ENCODE results near the gene CLCN6. TPM values are rescaled to one million over a fixed set of nuclear protein-coding genes. Genes with fewer than 3 reads are reported as not detected.

Gene CLCN6
- total RNA-seq, 1 donor from 2014 or later: 17.6 TPM

DNA sequence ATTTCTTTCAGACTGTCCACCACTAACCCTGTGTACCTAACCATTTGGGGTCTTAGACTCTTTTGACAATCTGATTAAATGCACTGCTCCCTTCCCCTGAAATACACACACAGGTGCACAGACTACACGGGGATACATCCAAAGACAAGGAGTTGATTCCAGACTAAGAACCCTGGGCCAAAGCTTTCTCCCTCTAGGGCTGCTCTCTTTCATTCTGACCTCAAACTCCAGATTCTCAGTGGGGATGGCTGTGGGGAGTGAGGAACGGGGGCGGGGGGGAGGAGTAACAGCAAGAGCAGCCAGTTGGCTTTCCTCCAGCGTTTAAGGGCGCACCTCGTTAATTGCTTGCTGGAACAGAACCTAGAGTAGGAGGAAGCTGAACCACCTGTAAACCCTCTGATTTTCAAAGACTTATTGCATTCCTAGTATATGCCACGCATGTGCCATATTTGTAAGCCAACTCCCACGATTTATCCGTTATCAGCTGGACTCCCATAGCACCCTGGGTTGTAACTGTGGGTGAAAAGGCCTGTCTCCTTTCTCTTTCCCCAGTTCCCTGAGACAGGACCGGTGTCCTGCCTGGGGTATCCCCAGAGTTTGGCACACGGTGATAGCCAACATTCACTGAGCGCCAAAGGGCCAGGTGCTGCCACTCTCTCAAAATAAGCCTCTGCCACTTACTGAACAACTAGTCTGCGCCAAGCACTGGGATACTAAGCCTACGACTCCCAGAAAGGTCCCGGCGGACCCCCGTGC, 1.1 kb upstream of the CLCN6 start:
- H3K27me3 ChIP-seq (ENCODE audit: control insufficient read depth, insufficient read depth, low read length): no peaks in the 10 kb centered on the region
- no peak for DNase-seq (ENCODE audit: low read depth)
- peaks cover 2% of the 10 kb centered on the region for H3K36me3 ChIP-seq (ENCODE audit: control insufficient read depth, insufficient read depth, low read length)
- H3K4me3 ChIP-seq (ENCODE audit: low read depth, low read length): peak overlapping the region; percentile 61
- TF ChIP-seq CTCF (IDR thresholded peaks at IDR 0.05; ENCODE audit: insufficient read depth, low read length, poor library complexity, severe bottlenecking): no peak

- DNase-seq (ENCODE audit: low read depth): no peak
- H3K36me3 ChIP-seq (ENCODE audit: control insufficient read depth, insufficient read depth, low read length): peaks cover 1% of the 10 kb centered on the region
- TF ChIP-seq CTCF (IDR thresholded peaks at IDR 0.05; ENCODE audit: insufficient read depth, low read length, poor library complexity, severe bottlenecking): no peak
- no peaks in the 10 kb centered on the region for H3K27me3 ChIP-seq (ENCODE audit: control insufficient read depth, insufficient read depth, low read length)
- peak overlapping the region; percentile 61 for H3K4me3 ChIP-seq (ENCODE audit: low read depth, low read length)
Observed at GRCh38 chr1:11806307-11806936, 431 bp downstream of the CLCN6 start.

GRCh38 chr1:11807133-11807532, 1.1 kb downstream of the CLCN6 start:
- Histone ChIP-seq H3K36me3 (ENCODE audit: control insufficient read depth, insufficient read depth, low read length) (peaks cover 1% of the 10 kb centered on the region), H3K27me3 (ENCODE audit: control insufficient read depth, insufficient read depth, low read length) (no peaks in the 10 kb centered on the region), H3K4me3 (ENCODE audit: low read depth, low read length) (peak overlapping the region; percentile 61)
- DNase-seq (ENCODE audit: low read depth): no peak
- TF ChIP-seq CTCF (IDR thresholded peaks at IDR 0.05; ENCODE audit: insufficient read depth, low read length, poor library complexity, severe bottlenecking): no peak

DNA sequence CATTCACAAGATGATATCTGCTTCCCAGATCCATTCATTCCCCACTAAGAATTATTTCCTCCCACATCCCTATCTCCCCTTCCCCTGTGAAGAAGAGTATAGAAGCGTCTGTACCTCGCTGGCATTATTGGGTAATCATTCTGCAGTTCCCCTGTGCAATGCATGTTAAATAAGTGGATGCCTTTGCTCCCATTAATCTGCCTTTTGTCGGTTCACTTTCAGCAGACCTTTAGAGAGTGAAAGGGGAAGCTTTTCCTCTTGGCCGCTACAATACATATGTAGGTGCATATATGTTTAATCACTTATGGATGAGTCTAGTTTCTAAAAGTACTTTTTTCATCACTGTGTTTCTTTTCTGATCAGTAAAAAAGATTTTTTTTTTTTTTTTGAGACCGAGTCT, 7.0 kb downstream of the CLCN6 start:
- peaks cover 1% of the 10 kb centered on the region for H3K36me3 ChIP-seq (ENCODE audit: control insufficient read depth, insufficient read depth, low read length)
- H3K4me3 ChIP-seq (ENCODE audit: low read depth, low read length): no peak overlapping the region
- DNase-seq (ENCODE audit: low read depth): no peak
- TF ChIP-seq CTCF (IDR thresholded peaks at IDR 0.05; ENCODE audit: insufficient read depth, low read length, poor library complexity, severe bottlenecking): no peak
- H3K27me3 ChIP-seq (ENCODE audit: control insufficient read depth, insufficient read depth, low read length): no peaks in the 10 kb centered on the region

- Histone ChIP-seq H3K36me3 (ENCODE audit: control insufficient read depth, insufficient read depth, low read length) (peaks cover 1% of the 10 kb centered on the region), H3K4me3 (ENCODE audit: low read depth, low read length) (no peak overlapping the region), H3K27me3 (ENCODE audit: control insufficient read depth, insufficient read depth, low read length) (no peaks in the 10 kb centered on the region)
- TF ChIP-seq CTCF (IDR thresholded peaks at IDR 0.05; ENCODE audit: insufficient read depth, low read length, poor library complexity, severe bottlenecking): no peak
- DNase-seq (ENCODE audit: low read depth): no peak
Observed at GRCh38 chr1:11817192-11817591, 11.2 kb downstream of the CLCN6 start.

All from kidney epithelial cell (primary cell).